HepG2 (cell line): ENCODE data around the gene BEST3. TPM values are rescaled to one million over a fixed set of nuclear protein-coding genes. Genes with fewer than 3 reads are reported as not detected.

Experiments used
- ATAC-seq: fragments of 200-7000 bp; cut with Tn5 transposase; 3 replicates; pipeline ENCODE4 v1.9.1; 2020; ENCODE audit warnings: mild to moderate bottlenecking, moderate library complexity
- BruUV-seq: library from RNA; stranded (reverse); fragments of 400-500 nt; replicated peaks from 2 replicates; lab custom pipeline; 2021; lab: Mats Ljungman, UMichigan
- CTCF ChIA-PET: fragments of 300-600 bp; formaldehyde crosslinking; extraction: SDS; loops from one replicate; lab custom pipeline; 2021; ENCODE audit warnings: low total read pairs, inconsistent platforms, low intra/inter-chr PET ratio; lab: Yijun Ruan, JAX
- POLR2A ChIA-PET: fragments of 350-600 bp; sonication (Branson Sonifier 250); formaldehyde crosslinking; loops from one replicate; lab custom pipeline; 2020; ENCODE audit warnings: antibody characterized with exemption, inconsistent platforms; lab: Yijun Ruan, JAX
- DNase-seq: peaks from one replicate; pipeline ENCODE4 v3.0.0-alpha.2; 2015; ENCODE audit warnings: low spot score
- FAIRE-seq: peaks from 3 replicates; lab custom pipeline; 2011; peaks lifted over from hg19 to GRCh38; lab: Jason Lieb, UNC
- H2AFZ ChIP-seq: one replicate; pipeline ENCODE4 v1.6.1; 2011; ENCODE audit warnings: low read length, inconsistent platforms
- H3K27ac ChIP-seq: fragments of 300-600 bp; 3 replicates; pipeline ENCODE4 v1.8.0; 2011; ENCODE audit warnings: mixed run types, mild to moderate bottlenecking, mixed read lengths, low read length, inconsistent platforms; ENCODE audit not compliant: insufficient read depth; ENCODE audit errors: extremely low read length
- H3K27me3 ChIP-seq, 2 experiments: fragments of 200-600 bp in 1 of 2; 2 replicates in 1 of 2; 3 replicates in 1 of 2; pipeline versions ENCODE4 v1.6.0 to v1.8.0; 2011; ENCODE audit warnings: low read length in 2 of 2, mild to moderate bottlenecking in 2 of 2, moderate library complexity in 2 of 2, inconsistent platforms in 1 of 2; ENCODE audit not compliant: insufficient read depth in 2 of 2, control insufficient read depth in 1 of 2
- H3K36me3 ChIP-seq, 2 experiments: fragments of 200-600 bp in 1 of 2; replicated peaks in 1 of 2; 2 replicates in 1 of 2; 3 replicates in 1 of 2; pipeline versions ENCODE4 v1.5.1 to v1.8.0; 2011; ENCODE audit warnings: low read length in 2 of 2, inconsistent platforms in 1 of 2; ENCODE audit not compliant: insufficient read depth in 2 of 2, control insufficient read depth in 1 of 2
- H3K4me1 ChIP-seq: 2 replicates; pipeline ENCODE4 v1.5.1; 2012; ENCODE audit warnings: low read length, inconsistent platforms; ENCODE audit not compliant: insufficient read depth
- H3K4me2 ChIP-seq: 2 replicates; pipeline ENCODE4 v1.6.0; 2011; ENCODE audit warnings: low read depth, low read length, inconsistent platforms
- H3K4me3 ChIP-seq, 3 experiments: fragments of 200-600 bp in 1 of 3; sonication (generic), shearing (Covaris generic) in 1 of 3; replicated peaks in 1 of 3; 2 replicates each; pipeline ENCODE4 v1.5.1; 2011 to 2016; ENCODE audit warnings: low read length in 3 of 3, inconsistent platforms in 2 of 3, low read depth in 2 of 3, mild to moderate bottlenecking in 2 of 3, control low read depth in 1 of 3, mixed read lengths in 1 of 3; ENCODE audit not compliant: insufficient read depth in 1 of 3
- H3K79me2 ChIP-seq: one replicate; pipeline ENCODE4 v1.6.1; 2011; ENCODE audit warnings: low read length, inconsistent platforms; ENCODE audit not compliant: insufficient read depth
- H3K9ac ChIP-seq: 2 replicates; pipeline ENCODE4 v1.6.0; 2011; ENCODE audit warnings: mild to moderate bottlenecking, low read depth, low read length, inconsistent platforms; ENCODE audit not compliant: insufficient read depth
- H3K9me3 ChIP-seq: 2 replicates; pipeline ENCODE4 v1.5.1; 2012; ENCODE audit warnings: mild to moderate bottlenecking, low read length
- H4K20me1 ChIP-seq: 2 replicates; pipeline ENCODE4 v1.6.0; 2011; ENCODE audit warnings: inconsistent platforms, mild to moderate bottlenecking, low read length, moderate library complexity; ENCODE audit not compliant: insufficient read depth
- BRF2 ChIP-seq: sonication (generic); formaldehyde crosslinking; IDR thresholded peaks from 2 replicates; pipeline ENCODE4 v1.8.1; 2022; ENCODE audit warnings: mild to moderate bottlenecking, missing genetic modification reagents
- MAX ChIP-seq: IDR thresholded peaks from 2 replicates; pipeline ENCODE4 v1.6.1; 2012; ENCODE audit warnings: inconsistent platforms
- MNT ChIP-seq: fragments of 450-650 bp; IDR thresholded peaks from 2 replicates; pipeline ENCODE4 v1.6.1; 2016
- PTBP1 ChIP-seq: fragments of 200-400 bp; formaldehyde crosslinking; IDR thresholded peaks from 2 replicates; pipeline ENCODE4 v1.6.1; 2018; ENCODE audit warnings: low read length, low read depth; ENCODE audit not compliant: poor library complexity, severe bottlenecking
- TAF15 ChIP-seq: fragments of 200-400 bp; formaldehyde crosslinking; IDR thresholded peaks from one replicate; pipeline ENCODE4 v1.6.1; 2018; ENCODE audit warnings: mild to moderate bottlenecking, low read depth, low read length; ENCODE audit not compliant: poor library complexity, severe bottlenecking
- TEAD2 ChIP-seq: sonication (generic); formaldehyde crosslinking; IDR thresholded peaks from 2 replicates; pipeline ENCODE4 v1.9.0; 2021; ENCODE audit warnings: missing genetic modification reagents
- TEAD3 ChIP-seq: optimal IDR thresholded peaks from 2 replicates; pipeline ENCODE3; 2016; ENCODE audit warnings: borderline replicate concordance
- ZNF407 ChIP-seq: sonication (generic); formaldehyde crosslinking; IDR thresholded peaks from one replicate; pipeline ENCODE4 v1.5.1; 2020; ENCODE audit warnings: mild to moderate bottlenecking, missing genetic modification reagents; ENCODE audit errors: not compliant biosample characterization
- ZNF432 ChIP-seq: sonication (generic); formaldehyde crosslinking; IDR thresholded peaks from 2 replicates; pipeline ENCODE4 v1.5.0; 2020; ENCODE audit warnings: missing genetic modification reagents, mild to moderate bottlenecking, borderline replicate concordance
- ZSCAN21 ChIP-seq: sonication (generic); formaldehyde crosslinking; IDR thresholded peaks from 2 replicates; pipeline ENCODE4 v1.8.0; 2022; ENCODE audit warnings: mild to moderate bottlenecking, missing genetic modification reagents, moderate library complexity, borderline replicate concordance
- in situ Hi-C: cut with HindIII; loops from 2 replicates; pipeline ENCODE4 v1.10.0; 2017; ENCODE audit warnings: low pct_unique_long_range_greater_than_20kb; ENCODE audit not compliant: extremely low pct_ligation_motif_present
- intact Hi-C: fragments of 100-400 bp; cut with micrococcal nuclease; formaldehyde crosslinking; loops from one replicate; pipeline ENCODE4 v1.10.0; 2022; ENCODE audit not compliant: unreplicated experiment
- polyA plus RNA-seq, 8 experiments: library from polyadenylated mRNA; depleted of rRNA in 3 of 8; stranded (reverse) in 7 of 8; unstranded in 1 of 8; fragments of >200 nt; fragmentation: Illumina TruSeq in 4 of 8; extraction: Trizol in 4 of 8; gene quantifications; 2 replicates each; pipeline versions ENCODE4 v1.2.1 to v1.2.3, GENCODE V29; 2011 to 2016; ENCODE audit warnings: low read depth in 4 of 8, missing spikeins in 1 of 8, mixed read lengths in 1 of 8; ENCODE audit not compliant: insufficient read depth in 1 of 8
- total RNA-seq, 5 experiments: library from RNA; depleted of rRNA; stranded (reverse); fragments of >200 nt; fragmentation: Illumina TruSeq; extraction: Trizol; gene quantifications; 2 replicates each; pipeline ENCODE4 v1.2.3, GENCODE V29; 2016; ENCODE audit warnings: low read depth in 1 of 5

BEST3 gene
- total and polyA plus RNA-seq, 2 of the 13 experiments (the other 11 are each of a cell fraction or from before 2014, with no cell fraction given) = not detected

GRCh38 chr12:69662764-69663163 lies 36.3 kb downstream of the BEST3 start:
- H3K79me2 ChIP-seq = no peaks in the 10 kb centered on the region
- BruUV-seq = no TSS peak
- H3K9ac ChIP-seq = no peak overlapping the region
- no peaks in the 10 kb centered on the region for H3K9me3 ChIP-seq
- no peak for FAIRE-seq
- ChIA-PET CTCF (no interaction called here), POLR2A (no interaction called here)
- DNase-seq = no peak
- H2AFZ ChIP-seq = no peak overlapping the region
- TF ChIP-seq ZNF432 (CRISPR knock-in tag) (no peak), PTBP1 (no peak), TEAD2 (CRISPR knock-in tag) (no peak), MAX (no peak), ZNF407 (CRISPR knock-in tag) (no peak), MNT (no peak), TEAD3 (no peak), TAF15 (no peak), BRF2 (CRISPR knock-in tag) (no peak), ZSCAN21 (CRISPR knock-in tag) (no peak)
- no peak overlapping the region for H3K4me3 ChIP-seq
- H3K36me3 ChIP-seq = no peaks in the 10 kb centered on the region
- no peaks in the 10 kb centered on the region for H4K20me1 ChIP-seq
- H3K27ac ChIP-seq = no peak overlapping the region
- peaks cover 2% of the 10 kb centered on the region; the same call in 1 of the 2 replicates for H3K4me1 ChIP-seq
- peaks cover 0 to 7% of the 10 kb centered on the region in 2 experiments; a peak in 1 of 5 replicates for H3K27me3 ChIP-seq
- ATAC-seq = no peak
- H3K4me2 ChIP-seq = no peak overlapping the region
- in situ Hi-C loops (no loop called here), intact Hi-C loops (no loop called here)
